Measurements from ENCODE around the gene C5orf24. TPM values are rescaled to one million over a fixed set of nuclear protein-coding genes. Genes with fewer than 3 reads are reported as not detected.

C5orf24 gene
- total RNA-seq, 1 experiment from 2014 or later, result 67.6 TPM

- H3K9me3 ChIP-seq (ENCODE audit: low read depth, low read length, poor library complexity, severe bottlenecking), result no peaks in the 10 kb centered on the region
- peaks cover 43% of the 10 kb centered on the region for H3K4me1 ChIP-seq (ENCODE audit: insufficient read depth, low read length, poor library complexity, severe bottlenecking)
- intact Hi-C loops (cut with micrococcal nuclease; ENCODE audit: unreplicated experiment), result no loop called here
- TF ChIP-seq EZH2 (IDR thresholded peaks at IDR 0.05; ENCODE audit: borderline replicate concordance, low read depth, low read length, poor library complexity, severe bottlenecking), result no peak
- TF ChIP-seq CTCF (conservative IDR thresholded peaks at IDR 0.05; ENCODE audit: low read depth, low read length), result no peak
- BruUV-seq (replicated peaks), result no TSS peak
- ChIA-PET POLR2A (ENCODE audit: low non-redundant PET) (no interaction called here), CTCF (no interaction called here)
- peaks cover 46% of the 10 kb centered on the region for H3K36me3 ChIP-seq (ENCODE audit: insufficient read depth, low read length, poor library complexity, severe bottlenecking)
- peak overlapping the region; percentile 1 for H3K4me3 ChIP-seq (ENCODE audit: low read depth, low read length, poor library complexity, severe bottlenecking)
- H3K27me3 ChIP-seq (replicated peaks; ENCODE audit: insufficient read depth, low read depth, low read length, poor library complexity), result no peaks in the 10 kb centered on the region
- DNase-seq (ENCODE audit: low spot score), result peak; percentile 94
- peak overlapping the region; percentile 74 for H3K27ac ChIP-seq (ENCODE audit: low read depth, low read length, poor library complexity, severe bottlenecking)
Observed at GRCh38 chr5:134824681-134825080, 21.1 kb upstream of the C5orf24 start.

GRCh38 chr5:134825212-134825611, 20.6 kb upstream of the C5orf24 start:
- ChIA-PET CTCF (no interaction called here), POLR2A (ENCODE audit: low non-redundant PET) (interaction anchor here (0.5 to 0.7 kb wide), 2 partner anchors 282 to 1237 kb away, joined by 3 read pairs; no protein-coding TSS in a partner anchor)
- peak overlapping the region; percentile 1 for H3K4me3 ChIP-seq (ENCODE audit: low read depth, low read length, poor library complexity, severe bottlenecking)
- peak; percentile 71 for DNase-seq (ENCODE audit: low spot score)
- H3K36me3 ChIP-seq (ENCODE audit: insufficient read depth, low read length, poor library complexity, severe bottlenecking), result peaks cover 41% of the 10 kb centered on the region
- no peaks in the 10 kb centered on the region for H3K9me3 ChIP-seq (ENCODE audit: low read depth, low read length, poor library complexity, severe bottlenecking)
- no peaks in the 10 kb centered on the region for H3K27me3 ChIP-seq (replicated peaks; ENCODE audit: insufficient read depth, low read depth, low read length, poor library complexity)
- no TSS peak for BruUV-seq (replicated peaks)
- no peak for TF ChIP-seq CTCF (conservative IDR thresholded peaks at IDR 0.05; ENCODE audit: low read depth, low read length)
- no peak for TF ChIP-seq EZH2 (IDR thresholded peaks at IDR 0.05; ENCODE audit: borderline replicate concordance, low read depth, low read length, poor library complexity, severe bottlenecking)
- peaks cover 43% of the 10 kb centered on the region for H3K4me1 ChIP-seq (ENCODE audit: insufficient read depth, low read length, poor library complexity, severe bottlenecking)
- H3K27ac ChIP-seq (ENCODE audit: low read depth, low read length, poor library complexity, severe bottlenecking), result peak overlapping the region; percentile 74
- intact Hi-C loops (cut with micrococcal nuclease; ENCODE audit: unreplicated experiment), result no loop called here

GRCh38 chr5:134833340-134834032, 12.3 kb upstream of the C5orf24 start:
- ChIA-PET CTCF (no interaction called here), POLR2A (ENCODE audit: low non-redundant PET) (no interaction called here)
- no peak for DNase-seq (ENCODE audit: low spot score)
- Histone ChIP-seq H3K9me3 (ENCODE audit: low read depth, low read length, poor library complexity, severe bottlenecking) (no peaks in the 10 kb centered on the region), H3K4me3 (ENCODE audit: low read depth, low read length, poor library complexity, severe bottlenecking) (no peak overlapping the region), H3K36me3 (ENCODE audit: insufficient read depth, low read length, poor library complexity, severe bottlenecking) (peaks cover 28% of the 10 kb centered on the region), H3K27ac (ENCODE audit: low read depth, low read length, poor library complexity, severe bottlenecking) (no peak overlapping the region), H3K27me3 (replicated peaks; ENCODE audit: insufficient read depth, low read depth, low read length, poor library complexity) (no peaks in the 10 kb centered on the region), H3K4me1 (ENCODE audit: insufficient read depth, low read length, poor library complexity, severe bottlenecking) (no peaks in the 10 kb centered on the region)
- no TSS peak for BruUV-seq (replicated peaks)
- intact Hi-C loops (cut with micrococcal nuclease; ENCODE audit: unreplicated experiment), result no loop called here
- no peak for TF ChIP-seq EZH2 (IDR thresholded peaks at IDR 0.05; ENCODE audit: borderline replicate concordance, low read depth, low read length, poor library complexity, severe bottlenecking)
- TF ChIP-seq CTCF (conservative IDR thresholded peaks at IDR 0.05; ENCODE audit: low read depth, low read length), result no peak

Data from A673 (cell line).